T-helper 17 cell (primary cell): Measurements from ENCODE around the gene LILRA6. TPM values are rescaled to one million over a fixed set of nuclear protein-coding genes. Genes with fewer than 3 reads are reported as not detected.
A peak's percentile ranks its signal among the peaks of the same experiment; 100 is the strongest.
"Not testable (repeated sequence)": the region's sequence is repeated elsewhere in the genome, so short reads cannot be mapped to it uniquely, and the experiment has no call there.

ENCODE experiments used
- ATAC-seq: fragments of 150-1000 bp; cut with Tn5 transposase; 2 replicates; pipeline ENCODE4 v1.10.0; 2021; ENCODE audit warnings: mild to moderate bottlenecking, moderate library complexity
- DNase-seq, 3 donors: peaks; one replicate each; pipeline versions ENCODE4 v3.0.0 to v3.0.0-alpha.2; 2020 to 2021
- H3K9me3 ChIP-seq: one replicate; pipeline ENCODE4 v1.7.0; 2013; ENCODE audit warnings: low read length, mild to moderate bottlenecking; ENCODE audit not compliant: control insufficient read depth, poor library complexity, severe bottlenecking
- H3K27ac Mint-ChIP-seq: one replicate; pipeline ENCODE4 v1.8.0; 2022; ENCODE audit warnings: mild to moderate bottlenecking, moderate library complexity, mixed read lengths
- H3K27me3 Mint-ChIP-seq: one replicate; pipeline ENCODE4 v1.8.0; 2022; ENCODE audit warnings: mixed read lengths
- H3K36me3 Mint-ChIP-seq: one replicate; pipeline ENCODE4 v1.8.0; 2022; ENCODE audit warnings: low read depth, mixed read lengths
- H3K4me1 Mint-ChIP-seq: one replicate; pipeline ENCODE4 v1.8.0; 2022; ENCODE audit warnings: mild to moderate bottlenecking, mixed read lengths
- H3K4me3 Mint-ChIP-seq: one replicate; pipeline ENCODE4 v1.8.0; 2022; ENCODE audit warnings: mild to moderate bottlenecking, moderate library complexity, mixed read lengths
- total RNA-seq, 4 donors: library from RNA in 2 of 4; stranded (reverse) in 2 of 4; gene quantifications; one replicate each; pipeline ENCODE4 v1.2.3 and lab custom pipeline; 2022 to 2026

LILRA6 gene
- total RNA-seq, 2 donors from 2014 or later, result 0.91 to 2.4 TPM

GRCh38 chr19:54206030-54206830 lies 36.4 kb downstream of the LILRA6 start:
- Mint-ChIP-seq H3K27me3 (no peaks in the 10 kb centered on the region), H3K27ac (peak overlapping the region; percentile 95), H3K36me3 (peaks cover 10% of the 10 kb centered on the region), H3K4me1 (peaks cover 64% of the 10 kb centered on the region), H3K4me3 (no peak overlapping the region)
- H3K9me3 ChIP-seq, result no peaks in the 10 kb centered on the region
- DNase-seq (no peak), ATAC-seq (no peak)

- H3K27ac Mint-ChIP-seq, result peak overlapping the region; percentile 100
- peak overlapping the region; percentile 71 for H3K4me3 Mint-ChIP-seq
- H3K9me3 ChIP-seq, result no peaks in the 10 kb centered on the region
- ATAC-seq (no peak), DNase-seq (no peak)
- peaks cover 60% of the 10 kb centered on the region for H3K4me1 Mint-ChIP-seq
- H3K36me3 Mint-ChIP-seq, result peaks cover 12% of the 10 kb centered on the region
- H3K27me3 Mint-ChIP-seq, result peaks cover 5% of the 10 kb centered on the region
Measured at GRCh38 chr19:54204767-54205468, 37.7 kb downstream of the LILRA6 start.

- peak overlapping the region; percentile 73 for H3K4me3 Mint-ChIP-seq
- no peak for ATAC-seq
- peaks cover 47% of the 10 kb centered on the region for H3K4me1 Mint-ChIP-seq
- H3K27me3 Mint-ChIP-seq, result peaks cover 5% of the 10 kb centered on the region
- H3K9me3 ChIP-seq, result no peaks in the 10 kb centered on the region
- H3K27ac Mint-ChIP-seq, result peak overlapping the region; percentile 100
- H3K36me3 Mint-ChIP-seq, result peaks cover 12% of the 10 kb centered on the region
- DNase-seq, result no peak
Measured at GRCh38 chr19:54203151-54203611, 39.4 kb downstream of the LILRA6 start.

- H3K9me3 ChIP-seq, result no peaks in the 10 kb centered on the region
- Mint-ChIP-seq H3K4me3 (peak overlapping the region; percentile 99), H3K36me3 (peaks cover 8% of the 10 kb centered on the region), H3K27me3 (peaks cover 5% of the 10 kb centered on the region), H3K27ac (peak overlapping the region; percentile 100), H3K4me1 (peaks cover 40% of the 10 kb centered on the region)
- no peak for ATAC-seq
- DNase-seq, result no peak
Measured at GRCh38 chr19:54201980-54202379, 40.6 kb downstream of the LILRA6 start.

GRCh38 chr19:54201172-54201701 lies 41.4 kb downstream of the LILRA6 start:
- Mint-ChIP-seq H3K27me3 (peaks cover 5% of the 10 kb centered on the region), H3K27ac (peak overlapping the region; percentile 100), H3K4me1 (peaks cover 40% of the 10 kb centered on the region), H3K4me3 (peak overlapping the region; percentile 99), H3K36me3 (peaks cover 8% of the 10 kb centered on the region)
- no peak for ATAC-seq
- DNase-seq, result no peak
- no peaks in the 10 kb centered on the region for H3K9me3 ChIP-seq

- Mint-ChIP-seq H3K4me3 (peak overlapping the region; percentile 60), H3K27ac (peak overlapping the region; percentile 100), H3K4me1 (peaks cover 31% of the 10 kb centered on the region), H3K27me3 (peaks cover 5% of the 10 kb centered on the region), H3K36me3 (peaks cover 5% of the 10 kb centered on the region)
- no peak for DNase-seq
- H3K9me3 ChIP-seq, result no peaks in the 10 kb centered on the region
- no peak for ATAC-seq
Measured at GRCh38 chr19:54199401-54199800, 43.2 kb downstream of the LILRA6 start.

GRCh38 chr19:54197121-54197520 lies 45.5 kb downstream of the LILRA6 start:
- Mint-ChIP-seq H3K36me3 (peaks cover 5% of the 10 kb centered on the region), H3K27ac (no peak overlapping the region), H3K4me1 (peaks cover 18% of the 10 kb centered on the region), H3K4me3 (no peak overlapping the region), H3K27me3 (peaks cover 5% of the 10 kb centered on the region)
- ATAC-seq (no peak), DNase-seq (no peak)
- no peaks in the 10 kb centered on the region for H3K9me3 ChIP-seq

GRCh38 chr19:54196536-54196935 lies 46.1 kb downstream of the LILRA6 start:
- DNase-seq (no peak), ATAC-seq (no peak)
- Mint-ChIP-seq H3K4me3 (no peak overlapping the region), H3K27me3 (peaks cover 5% of the 10 kb centered on the region), H3K4me1 (peaks cover 19% of the 10 kb centered on the region), H3K36me3 (peaks cover 5% of the 10 kb centered on the region), H3K27ac (no peak overlapping the region)
- H3K9me3 ChIP-seq, result no peaks in the 10 kb centered on the region

- not testable (repeated sequence) for H3K4me3 Mint-ChIP-seq, DNase-seq, H3K9me3 ChIP-seq, H3K27me3 Mint-ChIP-seq, ATAC-seq, H3K36me3 Mint-ChIP-seq, H3K27ac Mint-ChIP-seq
- peaks cover 14% of the 10 kb centered on the region for H3K4me1 Mint-ChIP-seq
Measured at GRCh38 chr19:54194463-54194862, 48.1 kb downstream of the LILRA6 start.

GRCh38 chr19:54193011-54193410 lies 49.6 kb downstream of the LILRA6 start:
- Mint-ChIP-seq H3K27ac (no peak overlapping the region), H3K27me3 (no peaks in the 10 kb centered on the region), H3K36me3 (no peaks in the 10 kb centered on the region), H3K4me3 (peak overlapping the region; percentile 99), H3K4me1 (peaks cover 14% of the 10 kb centered on the region)
- H3K9me3 ChIP-seq, result no peaks in the 10 kb centered on the region
- no peak for ATAC-seq
- DNase-seq, result no peak

- H3K27ac Mint-ChIP-seq, result peak overlapping the region; percentile 99
- no peak for DNase-seq
Measured at GRCh38 chr19:54191811-54192453, 50.7 kb downstream of the LILRA6 start.

GRCh38 chr19:54191011-54191810 lies 51.4 kb downstream of the LILRA6 start, which contains the start of gene TSEN34:
TSS of gene TSEN34 (plus strand) at chr19:54191308. CDS start at chr19:54191365, 57 bp downstream.
- no peaks in the 10 kb centered on the region for H3K36me3 Mint-ChIP-seq
- DNase-seq (peak; percentile 81 to 92 (median 88)), ATAC-seq (peak; percentile 33)
- H3K4me1 Mint-ChIP-seq, result peaks cover 26% of the 10 kb centered on the region
- no peaks in the 10 kb centered on the region for H3K9me3 ChIP-seq
- peak within 1 kb of the TSS; percentile 99 for H3K27ac Mint-ChIP-seq
- peak within 1 kb of the TSS; percentile 99 for H3K4me3 Mint-ChIP-seq
- H3K27me3 Mint-ChIP-seq, result no peaks in the 10 kb centered on the region

More at GRCh38 chr19:54191811-54192453, 50.7 kb downstream of the LILRA6 start:
- H3K9me3 ChIP-seq, result no peaks in the 10 kb centered on the region
- no peaks in the 10 kb centered on the region for H3K27me3 Mint-ChIP-seq
- ATAC-seq, result no peak
- peaks cover 24% of the 10 kb centered on the region for H3K4me1 Mint-ChIP-seq
- H3K36me3 Mint-ChIP-seq, result no peaks in the 10 kb centered on the region
- peak overlapping the region; percentile 99 for H3K4me3 Mint-ChIP-seq
